Gastrocnemius medialis (tissue), 4 donors: ENCODE data around the gene APPBP2. TPM values are rescaled to one million over a fixed set of nuclear protein-coding genes. Genes with fewer than 3 reads are reported as not detected.
"Not testable (repeated sequence)": the region's sequence is repeated elsewhere in the genome, so short reads cannot be mapped to it uniquely, and the experiment has no call there.

Experiments
- ATAC-seq, 2 donors: fragments of 150-250 bp; one replicate each; pipeline ENCODE4 v1.9.1; 2016
- DNase-seq, 2 donors: peaks; one replicate each; pipeline ENCODE4 v3.0.0-alpha.2; 2019
- H3K27ac ChIP-seq, 4 donors: fragments of 200-600 bp; sonication (generic); 1 replicate in 1 of 4; 2 replicates in 3 of 4; pipeline ENCODE4 v1.5.1; 2016 to 2018; ENCODE audit warnings: mild to moderate bottlenecking in 2 of 4, moderate library complexity in 1 of 4
- H3K27me3 ChIP-seq, 3 donors: fragments of 200-600 bp; sonication (generic) in 2 of 3; 1 replicate in 1 of 3; 2 replicates in 2 of 3; pipeline versions ENCODE4 v1.5.1 to v1.6.0; 2016 to 2019; ENCODE audit warnings: mild to moderate bottlenecking in 1 of 3, moderate library complexity in 1 of 3
- H3K36me3 ChIP-seq, 2 donors: fragments of 200-600 bp; sonication (generic) in 1 of 2; one replicate each; pipeline ENCODE4 v1.5.1; 2017 to 2018
- H3K4me1 ChIP-seq, 2 donors: fragments of 200-600 bp; sonication (generic) in 1 of 2; one replicate each; pipeline ENCODE4 v1.5.1; 2016 to 2017; ENCODE audit warnings: mild to moderate bottlenecking in 2 of 2
- H3K4me3 ChIP-seq, 4 donors: fragments of 200-600 bp; sonication (generic) in 3 of 4; 1 replicate in 1 of 4; 2 replicates in 3 of 4; pipeline ENCODE4 v1.5.1; 2016 to 2019; ENCODE audit warnings: mild to moderate bottlenecking in 2 of 4
- H3K9me3 ChIP-seq, 3 donors: fragments of 200-600 bp; sonication (generic) in 2 of 3; 1 replicate in 1 of 3; 2 replicates in 2 of 3; pipeline ENCODE4 v1.5.1; 2016 to 2019
- CTCF ChIP-seq, 5 experiments: fragments of 450-650 bp in 3 of 5; fragments of 200-600 bp in 2 of 5; sonication (generic) in 2 of 5; IDR thresholded peaks in 4 of 5; conservative IDR thresholded peaks in 1 of 5; 1 replicate in 4 of 5; 2 replicates in 1 of 5; pipeline ENCODE4 v1.5.1; 2016 to 2019; ENCODE audit warnings: antibody characterized with exemption in 5 of 5, mild to moderate bottlenecking in 3 of 5, moderate library complexity in 3 of 5
- POLR2A ChIP-seq, 2 donors: fragments of 450-650 bp; IDR thresholded peaks; one replicate each; pipeline ENCODE4 v1.6.1; 2017; ENCODE audit warnings: antibody characterized with exemption in 2 of 2, mild to moderate bottlenecking in 2 of 2, moderate library complexity in 2 of 2
- in situ Hi-C, 4 donors: fragments of 200-750 bp; cut with MboI; loops; one replicate each; pipeline versions ENCODE4 v1.15.0 to v1.8.0; 2017; ENCODE audit warnings: low sequenced_read_pairs in 4 of 4
- intact Hi-C: fragments of 100-400 bp; cut with DNase I; formaldehyde crosslinking; loops from one replicate; pipeline ENCODE4 v1.15.1; 2023; ENCODE audit warnings: low total_unique reads
- total RNA-seq, 4 donors: library from RNA; depleted of rRNA; stranded (reverse); fragments of >200 nt; gene quantifications; one replicate each; pipeline versions ENCODE4 v1.1.0 to v1.2.3, GENCODE V29; 2016

The APPBP2 gene
- total RNA-seq, 4 donors from 2014 or later: 14.2 to 21.8 (median 18.1) TPM

GRCh38 chr17:60557805-60558204 lies 31.8 kb upstream of the APPBP2 start:
- Histone ChIP-seq H3K4me3 (no peak overlapping the region), H3K9me3 (no peaks in the 10 kb centered on the region), H3K4me1 (no peaks in the 10 kb centered on the region), H3K27ac (no peak overlapping the region), H3K36me3 (no peaks in the 10 kb centered on the region), H3K27me3 (no peaks in the 10 kb centered on the region)
- intact Hi-C loops: no loop called here
- in situ Hi-C loops: no loop called here
- no peak for DNase-seq
- TF ChIP-seq POLR2A (IDR thresholded peaks at IDR 0.05): no peak
- no peak for TF ChIP-seq CTCF (IDR thresholded peaks at IDR 0.05 in 4 of 5, conservative IDR thresholded peaks at IDR 0.05 in 1 of 5)
- no peak for ATAC-seq

GRCh38 chr17:60555786-60556185 lies 29.7 kb upstream of the APPBP2 start:
- no peak for ATAC-seq
- H3K9me3 ChIP-seq: no peaks in the 10 kb centered on the region
- intact Hi-C loops: no loop called here
- no peak overlapping the region for H3K4me3 ChIP-seq
- H3K27ac ChIP-seq: no peak overlapping the region
- DNase-seq: no peak
- H3K27me3 ChIP-seq: no peaks in the 10 kb centered on the region
- in situ Hi-C loops: no loop called here
- H3K36me3 ChIP-seq: no peaks in the 10 kb centered on the region
- H3K4me1 ChIP-seq: no peaks in the 10 kb centered on the region
- no peak for TF ChIP-seq CTCF (IDR thresholded peaks at IDR 0.05 in 4 of 5, conservative IDR thresholded peaks at IDR 0.05 in 1 of 5)
- TF ChIP-seq POLR2A (IDR thresholded peaks at IDR 0.05): no peak

GRCh38 chr17:60554377-60554788 lies 28.3 kb upstream of the APPBP2 start:
- no peaks in the 10 kb centered on the region for H3K4me1 ChIP-seq
- DNase-seq: no peak
- no peak overlapping the region for H3K27ac ChIP-seq
- TF ChIP-seq CTCF (IDR thresholded peaks at IDR 0.05 in 4 of 5, conservative IDR thresholded peaks at IDR 0.05 in 1 of 5): no peak
- TF ChIP-seq POLR2A (IDR thresholded peaks at IDR 0.05): no peak
- no peaks in the 10 kb centered on the region for H3K9me3 ChIP-seq
- intact Hi-C loops: no loop called here
- no peaks in the 10 kb centered on the region for H3K27me3 ChIP-seq
- H3K36me3 ChIP-seq: no peaks in the 10 kb centered on the region
- no peak for ATAC-seq
- in situ Hi-C loops: no loop called here
- H3K4me3 ChIP-seq: no peak overlapping the region

GRCh38 chr17:60552255-60552654 lies 26.2 kb upstream of the APPBP2 start:
- ATAC-seq, DNase-seq, H3K27ac ChIP-seq, H3K9me3 ChIP-seq, H3K36me3 ChIP-seq, in situ Hi-C loops, H3K27me3 ChIP-seq, H3K4me1 ChIP-seq, intact Hi-C loops, H3K4me3 ChIP-seq: not testable (repeated sequence)

- TF ChIP-seq POLR2A (IDR thresholded peaks at IDR 0.05) (no peak), CTCF (IDR thresholded peaks at IDR 0.05 in 4 of 5, conservative IDR thresholded peaks at IDR 0.05 in 1 of 5) (no peak)
- no peak for DNase-seq
- in situ Hi-C loops: no loop called here
These were observed 22.9 kb upstream of the APPBP2 start for GRCh38 chr17:60548990-60549389.

More at GRCh38 chr17:60548990-60549389, 22.9 kb upstream of the APPBP2 start:
- Histone ChIP-seq H3K4me3 (no peak overlapping the region), H3K9me3 (no peaks in the 10 kb centered on the region), H3K27ac (no peak overlapping the region), H3K4me1 (no peaks in the 10 kb centered on the region), H3K27me3 (no peaks in the 10 kb centered on the region), H3K36me3 (no peaks in the 10 kb centered on the region)
- ATAC-seq: no peak
- intact Hi-C loops: no loop called here
